Astrocyte of the cerebellum (primary cell): Measurements from ENCODE around the gene NALCN.

Experiments
- DNase-seq: peaks from one replicate; pipeline ENCODE4 v3.0.0-alpha.2; 2011; ENCODE audit warnings: low read depth
- H3K4me3 ChIP-seq: 2 replicates; pipeline ENCODE4 v1.5.1; 2011; ENCODE audit warnings: mild to moderate bottlenecking, low read depth, low read length, moderate library complexity
- CTCF ChIP-seq: IDR thresholded peaks from 2 replicates; pipeline ENCODE4 v1.5.1; 2012; ENCODE audit warnings: low read length, low read depth, moderate library complexity, mild to moderate bottlenecking; ENCODE audit errors: missing control alignments
- in situ Hi-C: cut with HindIII; loops from 2 replicates; pipeline ENCODE4 v1.10.0; 2017; ENCODE audit warnings: low sequenced_read_pairs

NALCN gene

DNA sequence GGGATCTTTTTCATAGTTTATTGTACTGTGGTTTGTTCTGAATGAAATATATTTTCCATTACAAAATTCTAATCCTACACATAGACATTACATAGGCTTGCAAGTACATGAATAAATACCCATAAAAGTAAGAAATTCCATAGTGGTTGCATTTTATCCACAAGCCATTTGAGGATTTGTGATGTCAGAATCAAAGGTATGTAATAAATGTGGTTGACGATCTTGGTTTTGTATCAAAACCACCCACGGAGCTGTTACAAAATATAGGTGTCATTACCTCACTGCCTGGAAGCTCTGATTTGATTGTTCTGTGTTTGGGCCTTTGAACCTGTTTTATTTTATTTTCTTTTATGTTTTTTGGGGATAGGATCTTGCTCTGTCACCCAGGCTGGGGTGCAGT lies 125.1 kb downstream of the NALCN start:
- TF ChIP-seq CTCF = no peak
- in situ Hi-C loops = no loop called here
- DNase-seq = peak; percentile 19
- H3K4me3 ChIP-seq = no peak overlapping the region

- DNase-seq = no peak
- in situ Hi-C loops = no loop called here
- TF ChIP-seq CTCF = no peak
- no peak overlapping the region for H3K4me3 ChIP-seq
Measured at GRCh38 chr13:101289764-101290163, 126.5 kb downstream of the NALCN start.

DNA sequence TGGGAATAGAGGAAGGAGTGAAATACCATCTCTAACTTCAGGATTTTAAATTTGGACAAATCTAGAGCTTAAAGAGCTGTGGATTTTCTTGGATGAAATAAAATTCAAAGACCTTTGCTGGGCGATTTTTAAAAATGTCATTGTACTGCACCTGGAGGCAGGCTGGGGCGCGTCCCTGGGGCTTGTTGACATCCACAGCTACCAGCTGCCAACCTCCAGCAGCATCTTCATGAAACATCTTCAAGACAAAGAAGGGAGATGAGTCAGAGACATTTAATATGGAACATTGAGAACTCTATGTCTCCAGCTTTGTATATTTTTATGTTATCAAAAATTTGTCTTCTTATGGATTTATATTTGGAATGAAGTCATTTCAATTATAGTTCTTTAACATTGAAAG lies 132.5 kb downstream of the NALCN start:
- in situ Hi-C loops = no loop called here
- no peak overlapping the region for H3K4me3 ChIP-seq
- no peak for DNase-seq
- no peak for TF ChIP-seq CTCF

DNA sequence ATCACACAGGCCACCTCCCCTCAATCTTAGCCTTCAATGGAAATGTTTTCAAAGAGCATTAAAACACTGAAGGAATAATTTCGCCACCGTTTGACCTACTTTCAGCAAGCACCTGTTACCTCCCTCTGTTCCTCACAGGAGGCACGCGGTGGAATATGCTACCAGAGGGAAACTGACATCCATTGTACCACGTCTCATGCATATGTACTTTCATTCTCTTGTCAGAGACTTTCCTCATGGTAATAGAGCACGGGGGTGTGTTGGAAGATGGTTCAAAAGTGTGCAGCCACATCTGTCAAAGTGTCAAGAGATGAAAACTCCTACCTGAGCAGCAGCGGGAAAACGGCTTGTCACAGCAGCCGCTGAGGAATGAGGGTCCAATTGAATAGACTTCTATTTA lies 143.4 kb downstream of the NALCN start:
- in situ Hi-C loops = no loop called here
- DNase-seq = no peak
- no peak overlapping the region for H3K4me3 ChIP-seq
- no peak for TF ChIP-seq CTCF

DNA sequence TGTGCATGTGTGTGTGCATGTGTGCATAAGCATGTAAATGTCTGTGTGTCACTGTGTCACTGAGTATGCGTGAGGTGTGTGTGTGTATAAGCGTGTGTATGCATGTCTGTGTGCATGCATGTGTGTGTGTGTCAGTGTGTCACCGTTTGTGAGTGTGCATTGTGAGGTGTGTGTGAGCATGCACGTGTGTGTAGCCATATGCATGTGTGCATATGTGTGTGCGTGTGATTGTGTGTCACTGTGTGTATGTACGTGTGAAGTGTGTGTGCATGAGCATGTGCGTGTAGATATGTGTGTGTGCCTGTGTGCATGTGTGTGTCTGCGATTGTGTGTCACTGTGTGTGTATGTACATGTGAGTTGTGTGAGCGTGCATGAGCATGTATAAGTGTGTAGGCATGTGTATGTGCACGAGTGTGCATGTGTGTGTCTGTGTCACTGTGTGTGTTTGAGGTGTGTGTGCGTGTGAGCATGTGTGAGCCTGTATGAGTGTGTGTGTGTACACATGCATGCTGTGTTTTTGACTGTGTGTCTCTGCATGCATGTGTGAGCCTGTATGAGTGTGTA lies 144.5 kb downstream of the NALCN start:
- DNase-seq = no peak
- no peak for TF ChIP-seq CTCF
- no peak overlapping the region for H3K4me3 ChIP-seq
- in situ Hi-C loops = no loop called here

DNA sequence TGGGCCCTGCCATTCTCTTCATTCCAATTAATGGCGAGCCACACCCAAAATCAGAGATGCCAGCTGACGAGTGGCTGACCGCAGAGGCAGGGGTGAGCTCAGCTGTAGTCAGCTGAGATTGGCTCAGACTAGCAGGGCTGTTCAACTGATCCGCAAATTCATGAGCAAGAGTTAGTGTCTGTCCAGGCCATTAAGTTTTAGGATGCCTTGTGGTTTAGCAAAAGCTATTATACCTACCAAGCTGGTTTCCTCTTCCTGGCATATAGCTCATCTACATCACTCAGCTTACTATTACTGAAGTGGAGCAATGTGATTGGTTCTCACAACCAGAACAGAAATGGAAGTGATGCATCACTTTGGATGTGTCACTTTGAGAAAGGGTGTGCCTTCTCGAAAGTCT lies 148.7 kb downstream of the NALCN start:
- no peak for TF ChIP-seq CTCF
- no peak for DNase-seq
- in situ Hi-C loops = no loop called here
- H3K4me3 ChIP-seq = no peak overlapping the region

- H3K4me3 ChIP-seq = no peak overlapping the region
- no peak for DNase-seq
- no peak for TF ChIP-seq CTCF
- in situ Hi-C loops = no loop called here
Measured at GRCh38 chr13:101265934-101266333, 150.4 kb downstream of the NALCN start.
